Ascending aorta (tissue), 2 donors: Measurements from ENCODE around the gene FNDC10. TPM values are rescaled to one million over a fixed set of nuclear protein-coding genes. Genes with fewer than 3 reads are reported as not detected.

Experiments used
- DNase-seq, 2 donors: peaks; one replicate each; pipeline ENCODE4 v3.0.0-alpha.2; 2019; ENCODE audit warnings: low spot score in 2 of 2
- H3K27ac ChIP-seq, 2 donors: fragments of 200-600 bp; sonication (generic); one replicate each; pipeline ENCODE4 v1.5.1; 2016 to 2017; ENCODE audit warnings: mild to moderate bottlenecking in 1 of 2
- H3K27me3 ChIP-seq: fragments of 200-600 bp; sonication (generic); one replicate; pipeline ENCODE4 v1.5.1; 2017
- H3K36me3 ChIP-seq, 2 donors: fragments of 200-600 bp; sonication (generic); one replicate each; pipeline ENCODE4 v1.5.1; 2016
- H3K4me1 ChIP-seq, 2 donors: fragments of 200-600 bp; sonication (generic); one replicate each; pipeline ENCODE4 v1.5.1; 2016 to 2017; ENCODE audit warnings: mild to moderate bottlenecking in 1 of 2
- H3K4me3 ChIP-seq, 2 donors: fragments of 200-600 bp; sonication (generic); one replicate each; pipeline ENCODE4 v1.5.1; 2016 to 2017; ENCODE audit warnings: mild to moderate bottlenecking in 1 of 2
- H3K9me3 ChIP-seq, 2 donors: fragments of 200-600 bp; sonication (generic); one replicate each; pipeline ENCODE4 v1.5.1; 2016
- CTCF ChIP-seq, 3 experiments: fragments of 200-600 bp in 2 of 3; fragments of 450-650 bp in 1 of 3; sonication (generic) in 2 of 3; IDR thresholded peaks; one replicate each; pipeline ENCODE4 v1.5.1; 2016 to 2019; ENCODE audit warnings: antibody characterized with exemption in 3 of 3, mild to moderate bottlenecking in 1 of 3, moderate library complexity in 1 of 3
- intact Hi-C: fragments of 100-400 bp; cut with DNase I; formaldehyde crosslinking; loops from one replicate; pipeline ENCODE4 v1.15.1; 2023
- total RNA-seq: library from RNA; depleted of rRNA; stranded (reverse); fragments of >200 nt; gene quantifications from one replicate; pipeline ENCODE4 v1.1.0, GENCODE V29; 2016

The FNDC10 gene
- total RNA-seq, 1 donor from 2014 or later = 1.8 TPM

- no peaks in the 10 kb centered on the region for H3K27me3 ChIP-seq
- no peaks in the 10 kb centered on the region for H3K4me1 ChIP-seq
- no peak overlapping the region for H3K4me3 ChIP-seq
- peaks cover 0 to 2% of the 10 kb centered on the region in 2 donors for H3K36me3 ChIP-seq
- H3K27ac ChIP-seq = peak overlapping the region in 1 of 2 donors; percentile 30
- H3K9me3 ChIP-seq = no peaks in the 10 kb centered on the region
- no peak for DNase-seq
- TF ChIP-seq CTCF (IDR thresholded peaks at IDR 0.05) = no peak
- intact Hi-C loops = no loop called here
These were observed 49.8 kb downstream of the FNDC10 start for GRCh38 chr1:1550087-1550486.

- TF ChIP-seq CTCF (IDR thresholded peaks at IDR 0.05) = no peak
- intact Hi-C loops = no loop called here
- DNase-seq = no peak
- Histone ChIP-seq H3K36me3 (no peaks in the 10 kb centered on the region), H3K27me3 (no peaks in the 10 kb centered on the region), H3K27ac (no peak overlapping the region), H3K9me3 (no peaks in the 10 kb centered on the region), H3K4me1 (no peaks in the 10 kb centered on the region), H3K4me3 (no peak overlapping the region)
These were observed 51.3 kb downstream of the FNDC10 start for GRCh38 chr1:1548591-1548990.

Other genes starting within 250 kb of the FNDC10 start
- gene MXRA8, start 241.6 kb downstream of the FNDC10 start, total RNA-seq = 345 TPM
- gene AURKAIP1, start 224.9 kb downstream of the FNDC10 start, total RNA-seq = 247 TPM
- gene CCNL2, start 200.8 kb downstream of the FNDC10 start, total RNA-seq = 150 TPM
- gene MRPL20, start 192.8 kb downstream of the FNDC10 start, total RNA-seq = 63.4 TPM
- 12.5 TPM for gene ANKRD65, start 178.9 kb downstream of the FNDC10 start, total RNA-seq
- gene VWA1, start 164.4 kb downstream of the FNDC10 start, total RNA-seq = 79.0 TPM
- not detected for gene ATAD3C, start 150.4 kb downstream of the FNDC10 start, total RNA-seq
- 14.2 TPM for gene ATAD3B, start 128.4 kb downstream of the FNDC10 start, total RNA-seq
- 46.3 TPM for gene ATAD3A, start 88.0 kb downstream of the FNDC10 start, total RNA-seq
- gene TMEM240, start 59.5 kb downstream of the FNDC10 start, total RNA-seq = not detected
- gene SSU72, start 25.3 kb downstream of the FNDC10 start, total RNA-seq = 50.1 TPM
- 96.9 TPM for gene MIB2, start 15.4 kb upstream of the FNDC10 start, total RNA-seq
- gene MMP23B, start 32.0 kb upstream of the FNDC10 start, total RNA-seq = 71.3 TPM
- gene CDK11B, start 58.9 kb upstream of the FNDC10 start, total RNA-seq = 24.8 TPM
- 43.7 TPM for gene SLC35E2B, start 92.7 kb upstream of the FNDC10 start, total RNA-seq
- gene CDK11A, start 124.2 kb upstream of the FNDC10 start, total RNA-seq = 150 TPM
- gene NADK, start 178.3 kb upstream of the FNDC10 start, total RNA-seq = 104 TPM